ENCODE data around the gene MYOM3. TPM values are rescaled to one million over a fixed set of nuclear protein-coding genes. Genes with fewer than 3 reads are reported as not detected.

MYOM3 gene
- polyA plus RNA-seq, 2 of the 4 experiments (the other 2 are of a cell fraction) = 2.6 to 8.5 TPM

DNA sequence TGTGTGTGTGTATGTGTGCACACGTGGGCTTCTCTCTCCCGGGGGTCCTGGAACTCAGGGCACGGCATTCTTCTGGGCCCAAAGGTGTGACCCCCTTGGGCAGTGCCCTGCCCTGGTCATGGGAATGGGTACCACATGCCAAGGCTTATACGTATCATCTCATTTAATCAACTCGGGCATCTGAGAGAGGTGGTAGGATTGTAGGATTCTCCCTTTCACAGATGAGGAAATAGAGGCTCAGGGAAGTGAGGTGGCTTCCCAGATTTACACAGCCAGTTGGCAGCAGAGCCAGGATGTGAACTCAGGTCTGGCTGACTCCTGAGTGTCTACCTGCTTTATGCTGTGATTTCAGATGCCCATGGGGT is 15.2 kb downstream of the MYOM3 start:
- Histone ChIP-seq H3K9me3 (no peaks in the 10 kb centered on the region), H3K4me1 (peaks cover 6% of the 10 kb centered on the region; the same call in 1 of the 3 replicates), H3K4me2 (no peak overlapping the region), H3K4me3 (no peak overlapping the region), H3K27ac (no peak overlapping the region)
- no peak for TF ChIP-seq POLR2A (IDR thresholded peaks at IDR 0.05; ENCODE audit: low read length)
- TF ChIP-seq HOXA7 (CRISPR knock-in tag; IDR thresholded peaks at IDR 0.05) = no peak
- TF ChIP-seq MAZ (IDR thresholded peaks at IDR 0.05; ENCODE audit: borderline replicate concordance, low read depth, low read length) = no peak
- no peak for TF ChIP-seq RFX5 (IDR thresholded peaks at IDR 0.05)
- no peak for TF ChIP-seq EP300 (IDR thresholded peaks at IDR 0.05)
- TF ChIP-seq HOXB5 (CRISPR knock-in tag; IDR thresholded peaks at IDR 0.05) = no peak
- 84% methylated on average over 4 of the region's 5 CpGs for WGBS (ENCODE audit: missing lambda C conversion rate)
- ATAC-seq = no peak
- no peak for FAIRE-seq
- ChIA-PET CTCF (interaction anchor here (1.5 kb wide), 1 partner anchor 16 kb away, joined by 4 read pairs; the partner anchor contains the start of gene MYOM3), POLR2A (no interaction called here)
- no peak for DNase-seq (ENCODE audit: low read depth in 1 of 2, low spot score in 1 of 2)

DNA sequence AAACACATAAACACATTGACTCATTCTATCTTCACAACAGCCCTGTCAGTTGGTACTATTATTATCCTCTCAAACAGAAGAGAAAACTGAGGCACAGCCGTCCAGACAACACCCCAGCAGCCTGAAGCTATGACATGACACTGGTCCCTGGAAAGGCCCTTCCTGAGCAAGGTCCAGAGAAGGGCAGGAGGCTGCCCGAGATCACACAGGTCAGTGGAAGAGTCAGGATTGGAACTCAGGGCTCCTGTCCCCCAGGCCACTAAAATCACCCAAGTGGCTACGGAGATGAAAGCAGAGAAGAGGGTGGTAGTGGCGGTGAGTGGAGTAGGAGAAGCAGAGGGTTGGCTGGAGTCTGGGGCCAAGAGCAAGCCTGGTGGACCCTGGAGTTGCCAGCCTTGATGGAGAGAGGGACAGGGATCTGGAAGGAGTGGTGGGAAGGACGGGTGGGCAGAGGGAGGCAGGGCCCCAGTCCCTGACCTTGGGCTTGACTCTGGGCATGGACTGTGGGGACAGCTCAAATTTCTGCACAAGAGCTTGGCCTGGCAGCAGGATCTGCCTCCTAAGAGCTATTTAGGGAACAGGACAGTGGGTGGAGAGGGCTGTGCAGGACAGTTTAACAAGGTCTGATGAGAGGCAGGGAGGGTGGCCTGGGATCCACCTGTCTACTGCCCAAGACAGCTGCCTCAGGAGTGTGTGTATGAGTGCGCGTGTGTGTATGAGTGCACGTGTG is 15.8 kb downstream of the MYOM3 start:
- Histone ChIP-seq H3K27ac (no peak overlapping the region), H3K4me2 (no peak overlapping the region), H3K4me1 (peaks cover 6% of the 10 kb centered on the region; the same call in 1 of the 3 replicates), H3K9me3 (no peaks in the 10 kb centered on the region), H3K4me3 (no peak overlapping the region)
- no peak for DNase-seq (ENCODE audit: low read depth in 1 of 2, low spot score in 1 of 2)
- TF ChIP-seq CEBPB (IDR thresholded peaks at IDR 0.05) = no peak
- TF ChIP-seq, protein P1, sequence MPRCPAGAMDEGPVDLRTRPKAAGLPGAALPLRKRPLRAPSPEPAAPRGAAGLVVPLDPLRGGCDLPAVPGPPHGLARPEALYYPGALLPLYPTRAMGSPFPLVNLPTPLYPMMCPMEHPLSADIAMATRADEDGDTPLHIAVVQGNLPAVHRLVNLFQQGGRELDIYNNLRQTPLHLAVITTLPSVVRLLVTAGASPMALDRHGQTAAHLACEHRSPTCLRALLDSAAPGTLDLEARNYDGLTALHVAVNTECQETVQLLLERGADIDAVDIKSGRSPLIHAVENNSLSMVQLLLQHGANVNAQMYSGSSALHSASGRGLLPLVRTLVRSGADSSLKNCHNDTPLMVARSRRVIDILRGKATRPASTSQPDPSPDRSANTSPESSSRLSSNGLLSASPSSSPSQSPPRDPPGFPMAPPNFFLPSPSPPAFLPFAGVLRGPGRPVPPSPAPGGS (IDR thresholded peaks at IDR 0.05) = no peak
- no peak for TF ChIP-seq BHLHE40 (IDR thresholded peaks at IDR 0.05; ENCODE audit: low read depth, low read length)
- TF ChIP-seq PHF8 (IDR thresholded peaks at IDR 0.05; ENCODE audit: borderline replicate concordance, low read depth) = no peak
- no peak for TF ChIP-seq HOXB5 (CRISPR knock-in tag; IDR thresholded peaks at IDR 0.05)
- no peak for TF ChIP-seq CHD4 (IDR thresholded peaks at IDR 0.05; ENCODE audit: borderline replicate concordance)
- no peak for TF ChIP-seq MAFK (IDR thresholded peaks at IDR 0.05; ENCODE audit: partially characterized antibody)
- no peak for TF ChIP-seq HOXA7 (CRISPR knock-in tag; IDR thresholded peaks at IDR 0.05)
- TF ChIP-seq CHD2 (IDR thresholded peaks at IDR 0.05; ENCODE audit: low read length, partially characterized antibody) = no peak
- no peak for TF ChIP-seq ZNF302 (CRISPR knock-in tag; IDR thresholded peaks at IDR 0.05)
- no peak for TF ChIP-seq RAD21 (conservative IDR thresholded peaks at IDR 0.05 in 1 of 2, IDR thresholded peaks at IDR 0.05 in 1 of 2)
- TF ChIP-seq, protein P2, sequence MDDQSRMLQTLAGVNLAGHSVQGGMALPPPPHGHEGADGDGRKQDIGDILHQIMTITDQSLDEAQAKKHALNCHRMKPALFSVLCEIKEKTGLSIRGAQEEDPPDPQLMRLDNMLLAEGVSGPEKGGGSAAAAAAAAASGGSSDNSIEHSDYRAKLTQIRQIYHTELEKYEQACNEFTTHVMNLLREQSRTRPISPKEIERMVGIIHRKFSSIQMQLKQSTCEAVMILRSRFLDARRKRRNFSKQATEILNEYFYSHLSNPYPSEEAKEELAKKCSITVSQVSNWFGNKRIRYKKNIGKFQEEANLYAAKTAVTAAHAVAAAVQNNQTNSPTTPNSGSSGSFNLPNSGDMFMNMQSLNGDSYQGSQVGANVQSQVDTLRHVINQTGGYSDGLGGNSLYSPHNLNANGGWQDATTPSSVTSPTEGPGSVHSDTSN (IDR thresholded peaks at IDR 0.05) = no peak
- TF ChIP-seq EHMT2 (IDR thresholded peaks at IDR 0.05; ENCODE audit: low read depth) = no peak
- TF ChIP-seq E2F6 (IDR thresholded peaks at IDR 0.05; ENCODE audit: borderline replicate concordance, low read depth) = no peak
- TF ChIP-seq MYC (IDR thresholded peaks at IDR 0.05; ENCODE audit: borderline replicate concordance, low read length) = no peak
- no peak for TF ChIP-seq EP300 (IDR thresholded peaks at IDR 0.05)
- TF ChIP-seq, protein P3, sequence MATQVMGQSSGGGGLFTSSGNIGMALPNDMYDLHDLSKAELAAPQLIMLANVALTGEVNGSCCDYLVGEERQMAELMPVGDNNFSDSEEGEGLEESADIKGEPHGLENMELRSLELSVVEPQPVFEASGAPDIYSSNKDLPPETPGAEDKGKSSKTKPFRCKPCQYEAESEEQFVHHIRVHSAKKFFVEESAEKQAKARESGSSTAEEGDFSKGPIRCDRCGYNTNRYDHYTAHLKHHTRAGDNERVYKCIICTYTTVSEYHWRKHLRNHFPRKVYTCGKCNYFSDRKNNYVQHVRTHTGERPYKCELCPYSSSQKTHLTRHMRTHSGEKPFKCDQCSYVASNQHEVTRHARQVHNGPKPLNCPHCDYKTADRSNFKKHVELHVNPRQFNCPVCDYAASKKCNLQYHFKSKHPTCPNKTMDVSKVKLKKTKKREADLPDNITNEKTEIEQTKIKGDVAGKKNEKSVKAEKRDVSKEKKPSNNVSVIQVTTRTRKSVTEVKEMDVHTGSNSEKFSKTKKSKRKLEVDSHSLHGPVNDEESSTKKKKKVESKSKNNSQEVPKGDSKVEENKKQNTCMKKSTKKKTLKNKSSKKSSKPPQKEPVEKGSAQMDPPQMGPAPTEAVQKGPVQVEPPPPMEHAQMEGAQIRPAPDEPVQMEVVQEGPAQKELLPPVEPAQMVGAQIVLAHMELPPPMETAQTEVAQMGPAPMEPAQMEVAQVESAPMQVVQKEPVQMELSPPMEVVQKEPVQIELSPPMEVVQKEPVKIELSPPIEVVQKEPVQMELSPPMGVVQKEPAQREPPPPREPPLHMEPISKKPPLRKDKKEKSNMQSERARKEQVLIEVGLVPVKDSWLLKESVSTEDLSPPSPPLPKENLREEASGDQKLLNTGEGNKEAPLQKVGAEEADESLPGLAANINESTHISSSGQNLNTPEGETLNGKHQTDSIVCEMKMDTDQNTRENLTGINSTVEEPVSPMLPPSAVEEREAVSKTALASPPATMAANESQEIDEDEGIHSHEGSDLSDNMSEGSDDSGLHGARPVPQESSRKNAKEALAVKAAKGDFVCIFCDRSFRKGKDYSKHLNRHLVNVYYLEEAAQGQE (IDR thresholded peaks at IDR 0.05) = no peak
- TF ChIP-seq GATA3 (IDR thresholded peaks at IDR 0.05; ENCODE audit: borderline replicate concordance) = no peak
- no peak for TF ChIP-seq ESRRA (IDR thresholded peaks at IDR 0.05; ENCODE audit: borderline replicate concordance, low read length)
- no peak for TF ChIP-seq JUNB (IDR thresholded peaks at IDR 0.05)
- no peak for ATAC-seq
- ChIA-PET CTCF (interaction anchor here (2.0 kb wide), 1 partner anchor 25 kb away, joined by 6 read pairs; no protein-coding TSS in a partner anchor), POLR2A (no interaction called here)
- WGBS (ENCODE audit: missing lambda C conversion rate) = 80% methylated on average over 8 of the region's 8 CpGs
- no peak for FAIRE-seq

All from A549 (cell line).